ENCODE results near the gene OTX2.

Gene OTX2

DNA sequence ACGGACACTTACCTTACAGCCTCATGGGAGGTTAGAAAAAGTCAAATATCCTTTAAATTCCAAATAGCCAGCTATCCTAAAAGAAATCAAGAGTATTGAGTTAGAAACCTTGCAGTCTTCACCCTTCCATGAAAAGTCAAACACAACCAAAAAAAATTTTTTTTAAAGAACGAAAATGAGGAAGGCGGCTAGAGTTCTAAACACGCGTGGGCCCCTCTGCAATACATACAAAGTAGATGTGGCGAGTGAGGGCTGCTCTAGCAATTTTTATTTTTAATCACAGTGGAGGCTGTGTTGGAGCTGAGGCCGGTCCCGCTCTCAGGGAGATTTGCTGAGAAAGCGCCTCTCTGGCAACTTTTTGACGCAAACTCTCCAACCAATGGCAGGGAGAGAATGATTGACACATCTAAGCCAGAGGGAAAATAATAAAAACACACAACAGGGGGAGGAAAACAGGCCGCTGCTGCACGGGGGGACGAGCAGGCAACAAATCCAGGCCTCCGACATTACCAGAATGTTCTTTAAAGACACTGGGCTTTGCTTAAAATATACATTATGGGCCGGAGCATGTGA lies at the start of gene OTX2:
Gene OTX2, minus strand, starts transcription at position 333 of the 573 bp plus-strand sequence. CDS start 5,023 bp downstream, outside the sequence.
- DNase-seq = no peak

DNA sequence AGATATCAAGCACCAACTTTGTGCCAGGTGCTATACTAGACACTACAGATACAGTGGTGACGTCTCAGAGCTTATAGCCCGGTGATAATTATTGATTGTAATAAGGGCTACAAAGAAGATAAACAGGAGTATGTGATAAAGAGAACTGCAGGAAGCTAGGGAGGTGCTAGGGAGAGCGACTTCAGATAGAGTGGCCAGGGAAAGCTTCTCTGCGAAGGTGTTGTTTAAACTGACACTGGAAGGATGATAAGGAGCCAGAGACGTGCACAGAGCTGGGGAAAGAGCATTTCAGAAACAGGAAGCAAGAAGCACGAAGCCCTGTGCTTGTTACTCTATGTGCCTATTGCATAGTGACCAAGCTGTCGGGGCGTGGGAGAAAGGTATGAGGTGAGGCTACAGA lies 48.1 kb upstream of the OTX2 start:
- DNase-seq = no peak

DNA sequence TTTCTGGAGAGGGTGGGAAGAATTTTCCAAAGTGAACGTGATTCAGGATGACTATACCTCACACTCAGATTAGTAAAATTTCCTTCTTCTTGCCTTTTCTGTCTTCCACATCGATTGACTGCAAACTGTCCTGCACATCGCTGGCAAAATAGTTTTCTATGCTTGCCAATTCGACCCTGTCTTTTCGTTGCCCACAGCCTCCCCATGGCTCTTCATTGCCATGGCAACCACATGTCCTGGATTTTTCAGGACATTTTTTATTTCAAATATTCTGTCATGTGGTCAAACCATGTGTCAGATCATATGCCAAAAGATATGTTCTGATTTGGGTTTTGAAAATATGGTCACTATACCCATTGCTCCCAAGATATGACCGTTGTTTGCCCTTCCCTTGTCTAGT lies 46.9 kb upstream of the OTX2 start:
- no peak for DNase-seq

DNA sequence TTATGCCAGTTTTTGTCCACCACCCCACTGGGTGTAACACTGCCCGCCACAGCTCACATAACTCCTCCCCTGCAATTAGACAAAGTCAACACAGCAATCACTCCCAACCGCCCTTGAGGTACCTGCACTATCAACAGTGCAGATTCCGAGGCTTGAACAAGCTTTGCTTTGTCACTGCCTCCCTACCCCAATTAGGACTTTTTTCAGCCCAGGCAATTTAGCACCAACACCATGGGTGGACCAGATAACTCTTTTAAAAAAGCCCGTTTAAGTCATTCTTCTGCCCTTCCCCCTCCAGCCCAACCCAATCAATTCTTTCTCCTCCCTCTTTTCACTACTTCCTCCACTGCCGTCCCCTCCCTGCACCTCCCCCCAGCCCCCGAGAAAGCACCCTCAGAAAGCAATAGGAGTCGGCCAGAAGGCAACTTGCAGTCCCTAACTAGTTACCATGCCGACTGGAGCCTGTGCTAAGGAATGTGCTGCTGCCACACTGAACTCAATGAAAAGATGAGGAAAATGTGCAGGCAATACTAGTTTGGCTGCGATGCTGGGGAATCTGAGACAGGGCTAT lies 45.7 kb upstream of the OTX2 start:
- DNase-seq = no peak

- DNase-seq = no peak
These were observed 44.0 kb upstream of the OTX2 start for GRCh38 chr14:56854325-56854724.

DNA sequence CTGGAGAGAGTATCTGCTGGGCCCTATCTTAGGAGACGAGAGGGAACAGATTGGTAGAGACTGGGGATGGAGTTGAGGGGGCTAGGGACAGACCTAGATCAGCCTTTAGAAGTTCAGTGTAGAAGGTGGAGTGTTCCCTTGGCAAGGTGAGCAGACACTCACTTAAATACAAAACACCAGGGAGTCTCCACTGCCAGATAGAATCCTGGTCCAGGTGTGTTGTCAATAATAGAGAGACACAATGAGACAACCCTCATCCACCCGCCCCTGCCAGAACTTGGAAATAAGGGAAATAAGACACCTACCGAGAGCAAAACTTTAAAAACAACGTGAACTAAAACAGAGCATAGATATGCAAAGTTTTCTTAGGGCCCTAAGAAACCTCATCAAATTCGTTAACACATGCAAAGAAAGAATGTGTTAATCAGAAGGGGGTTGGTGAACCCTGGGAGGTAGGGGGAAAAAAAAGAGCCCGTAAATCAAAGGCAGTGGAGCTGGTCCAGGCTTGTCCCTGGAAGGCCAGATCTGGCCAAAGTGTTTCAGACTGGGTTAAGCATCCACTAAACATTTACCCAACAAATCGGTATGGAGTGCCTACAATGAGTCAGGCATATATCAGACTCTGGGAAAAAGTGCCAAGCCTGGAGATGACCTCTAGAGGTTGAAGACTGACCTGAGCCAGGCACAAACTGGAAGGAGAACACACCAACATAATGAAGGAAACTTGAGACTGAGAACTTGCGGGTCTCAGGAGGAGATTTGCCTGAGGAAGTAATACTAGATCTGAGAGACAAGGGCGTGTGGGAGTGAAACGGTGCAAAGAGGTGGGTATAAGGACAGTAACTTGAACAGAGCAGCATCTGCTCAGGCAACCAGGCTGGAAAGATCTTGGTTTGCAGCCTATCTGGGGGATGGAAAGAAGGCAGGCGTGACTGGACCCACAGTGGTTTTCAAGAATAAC lies 37.0 kb upstream of the OTX2 start:
- no peak for DNase-seq

GRCh38 chr14:56844406-56845002 lies 34.2 kb upstream of the OTX2 start:
- no peak for DNase-seq

- DNase-seq = no peak
These were observed 31.3 kb upstream of the OTX2 start for GRCh38 chr14:56841611-56842010.

DNA sequence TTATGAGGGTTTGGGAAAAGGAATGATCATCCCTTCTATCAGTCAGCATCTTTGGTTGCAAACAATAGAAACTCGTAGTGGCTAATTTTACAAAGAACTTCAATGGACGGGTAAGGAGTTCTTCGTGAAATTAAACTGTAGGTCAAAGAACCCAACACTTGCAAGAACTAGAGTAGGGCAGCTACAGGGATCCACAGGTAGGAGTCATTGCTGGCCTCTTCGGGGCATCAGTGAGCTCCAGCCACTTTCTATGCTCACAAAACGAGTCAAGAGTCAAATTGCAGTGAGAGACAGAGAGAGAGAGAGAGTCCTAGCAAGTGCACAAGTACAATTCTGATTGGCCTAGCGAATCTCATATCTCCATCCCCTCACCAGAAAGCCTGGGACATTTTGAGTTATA lies 29.9 kb upstream of the OTX2 start:
- no peak for DNase-seq

DNA sequence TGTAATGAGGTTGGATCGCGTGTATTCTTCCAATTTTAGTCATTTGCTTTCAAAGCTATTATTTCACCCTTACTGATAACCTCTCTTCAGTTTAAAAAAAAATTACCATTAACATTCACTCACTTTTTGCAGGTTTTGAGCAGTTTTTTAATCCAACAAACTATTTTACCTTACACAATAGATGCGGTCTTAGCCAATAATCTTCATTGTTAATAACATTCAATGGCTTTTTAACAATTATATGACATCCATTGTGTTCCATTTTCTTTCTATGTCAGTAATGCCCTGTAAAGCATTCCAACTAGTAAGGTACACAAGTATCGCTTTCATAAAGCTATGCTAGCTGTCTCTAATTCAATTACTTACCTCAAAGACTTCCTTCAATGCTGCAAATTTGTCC lies 18.9 kb upstream of the OTX2 start:
- no peak for DNase-seq

- DNase-seq = no peak
These were observed 15.9 kb upstream of the OTX2 start for GRCh38 chr14:56826214-56826613.

GRCh38 chr14:56821805-56822610 lies 11.7 kb upstream of the OTX2 start:
- DNase-seq = no peak

DNA sequence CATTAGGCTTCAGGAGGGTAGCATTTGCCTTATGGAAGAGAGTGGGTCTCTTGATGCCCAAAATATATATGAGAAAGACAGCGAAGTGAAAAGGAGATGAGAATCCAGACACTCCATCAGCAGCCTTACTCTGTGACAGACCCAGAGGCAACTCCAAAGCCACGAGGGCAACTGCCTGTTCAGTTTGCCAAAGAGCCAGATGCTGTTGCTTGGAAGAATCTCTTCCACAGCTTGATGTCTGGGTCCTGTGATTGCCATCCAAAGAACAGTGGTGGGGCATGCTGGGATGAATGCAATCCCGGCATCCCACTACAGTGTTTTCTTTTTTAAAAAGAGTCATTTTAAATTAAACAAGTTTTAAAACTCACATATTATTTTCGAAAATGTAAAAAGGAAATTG lies 10.9 kb upstream of the OTX2 start:
- DNase-seq = no peak

DNA sequence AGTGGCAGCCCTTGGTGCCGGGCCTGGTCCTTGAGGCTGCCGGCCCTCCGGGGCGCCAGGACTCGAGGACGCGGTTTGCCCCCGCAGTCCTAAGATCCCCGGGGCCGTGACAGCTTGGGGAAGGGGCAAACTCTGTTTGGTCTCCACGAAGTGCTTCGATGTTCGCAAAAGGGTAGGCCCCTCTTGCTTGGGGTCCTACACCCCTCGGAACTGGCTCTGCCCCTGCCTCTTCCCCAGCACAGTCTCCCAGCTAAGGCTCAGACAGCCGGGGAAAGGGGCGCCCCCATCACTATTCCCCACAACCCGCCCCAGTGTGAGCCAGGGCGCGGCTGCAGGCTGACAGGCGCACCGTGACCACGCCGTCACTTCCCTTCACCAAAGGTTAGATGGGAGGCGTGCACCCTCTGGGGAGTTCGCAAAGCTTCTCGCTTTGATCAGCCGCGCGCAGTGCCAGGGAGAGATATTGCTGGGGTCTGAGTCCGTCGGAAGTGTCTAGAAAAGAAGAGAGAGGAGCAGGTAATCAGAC lies 7.2 kb upstream of the OTX2 start:
- no peak for DNase-seq

DNA sequence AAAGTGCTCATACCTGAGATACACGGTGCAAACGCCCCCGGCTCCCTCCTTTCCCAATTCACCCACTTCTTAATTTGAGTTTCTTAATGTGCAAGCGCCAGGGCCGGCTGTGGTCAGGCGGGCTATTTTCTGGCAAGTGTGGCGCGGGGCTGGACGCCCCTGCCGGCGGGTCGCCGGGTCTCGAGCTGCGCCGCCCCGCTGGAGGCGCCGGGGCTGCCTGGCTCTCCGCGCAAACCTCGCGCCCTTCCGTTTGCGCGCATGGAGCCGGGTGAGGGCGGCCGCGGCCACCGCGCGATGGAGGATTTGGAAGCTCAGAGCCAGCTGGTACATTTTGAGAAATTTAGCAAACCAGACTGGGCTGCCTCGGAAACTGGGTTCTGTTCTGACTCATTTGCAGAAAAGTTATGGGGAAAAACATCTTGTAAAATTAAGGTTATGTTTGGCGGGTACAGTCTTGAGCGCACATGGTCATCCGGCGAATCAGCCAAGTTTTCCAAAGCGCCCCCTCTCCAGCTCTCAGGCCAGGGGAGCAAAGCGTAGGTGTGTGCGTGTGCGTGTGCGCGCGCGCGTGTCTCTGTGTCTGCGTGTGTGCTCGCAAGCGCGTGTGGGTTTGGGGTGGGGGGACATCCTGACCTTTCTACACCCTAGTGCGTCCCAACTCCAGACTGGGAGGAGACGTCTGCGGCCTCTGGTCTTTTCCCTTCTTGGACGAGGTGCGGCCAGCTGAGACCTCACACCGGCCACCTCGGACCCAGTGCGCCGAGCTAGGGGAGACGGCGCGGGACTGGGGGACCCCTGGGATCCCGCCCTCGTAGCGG lies 6.5 kb upstream of the OTX2 start:
- DNase-seq = no peak

- DNase-seq = no peak
These were observed 5.5 kb upstream of the OTX2 start for GRCh38 chr14:56815745-56816144.

- no peak for DNase-seq
These were observed 4.9 kb upstream of the OTX2 start for GRCh38 chr14:56814969-56815700.

GRCh38 chr14:56814519-56814959 lies 4.3 kb upstream of the OTX2 start:
- no peak for DNase-seq

DNA sequence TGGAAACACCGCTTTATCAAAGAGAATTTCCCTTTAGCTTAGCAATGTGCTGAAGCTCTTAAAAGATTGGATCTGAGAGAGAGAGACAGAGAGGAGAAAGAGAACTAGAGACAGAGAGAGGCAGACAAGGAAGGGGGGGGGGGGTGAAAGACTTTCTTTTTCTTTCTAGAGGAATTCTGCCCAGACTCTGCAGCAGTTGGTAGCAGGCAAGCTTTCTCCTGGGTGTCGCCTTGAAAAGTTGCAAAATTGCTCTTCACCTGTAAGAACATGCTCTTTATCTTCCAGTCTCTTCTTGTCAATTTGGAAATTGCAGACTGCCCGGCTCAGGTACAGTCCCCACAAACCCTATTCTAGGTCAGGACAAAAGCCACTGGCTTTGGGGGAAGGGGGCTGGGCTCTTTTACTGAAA lies 2.9 kb upstream of the OTX2 start:
- DNase-seq = no peak

DNA sequence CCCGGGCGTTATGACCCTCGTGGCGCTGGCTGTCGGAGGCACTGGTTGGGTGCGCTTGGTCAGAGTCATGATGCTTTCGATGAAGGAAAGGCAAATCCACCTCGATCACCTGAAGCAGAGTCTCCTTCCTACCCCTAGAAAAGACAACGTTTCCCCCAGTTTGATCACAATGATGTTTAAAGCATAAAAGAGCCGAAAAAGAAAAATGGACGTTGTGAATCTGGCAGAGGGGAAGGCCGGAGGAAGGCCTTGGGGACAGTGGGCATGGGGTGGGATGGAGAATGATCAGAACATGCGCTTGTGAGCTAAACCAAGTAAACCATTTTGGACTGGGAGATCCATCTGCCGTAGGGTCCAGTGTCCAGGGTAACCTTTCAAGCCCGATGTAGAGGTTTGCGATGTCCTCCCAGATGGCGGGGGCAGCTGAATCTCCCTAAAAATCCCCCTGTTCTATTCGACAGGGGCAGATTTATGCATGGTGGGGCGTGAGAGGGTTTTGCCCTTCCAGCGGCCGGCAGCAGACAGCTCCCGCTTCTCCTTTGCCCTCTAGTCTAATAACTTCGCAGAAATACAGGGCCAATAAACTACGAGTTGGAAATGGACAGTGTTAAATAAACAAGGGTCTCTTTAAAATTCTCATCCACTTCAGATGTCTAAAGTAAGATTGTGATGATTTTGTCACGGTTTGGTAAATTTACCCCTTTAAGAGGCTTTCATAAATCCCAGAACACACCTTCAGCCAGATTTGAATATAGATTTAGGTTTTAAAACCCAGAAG lies 2.3 kb upstream of the OTX2 start:
- DNase-seq = no peak

Data from NK-92 treated with Interleukin-12 subunit alpha and Interleukin-12 subunit beta, amount 100 ng/mL, for 24 hours (cell line).